Mesothelial cell of epicardium (in vitro differentiated cells): ENCODE data around the gene RAB1B. TPM values are rescaled to one million over a fixed set of nuclear protein-coding genes. Genes with fewer than 3 reads are reported as not detected.

Experiments used
- DNase-seq, 2 experiments: peaks; one replicate each; pipeline ENCODE4 v3.0.0; 2021; ENCODE audit warnings: low spot score in 2 of 2; ENCODE audit not compliant: unreplicated experiment in 2 of 2
- H3K27ac Mint-ChIP-seq: 2 replicates; pipeline ENCODE4 v1.8.0; 2021; ENCODE audit warnings: mixed read lengths
- H3K27me3 Mint-ChIP-seq: 2 replicates; pipeline ENCODE4 v1.8.0; 2021; ENCODE audit warnings: low read depth, mixed read lengths
- H3K36me3 Mint-ChIP-seq: 2 replicates; pipeline ENCODE4 v1.8.0; 2021; ENCODE audit warnings: mixed read lengths
- H3K4me1 Mint-ChIP-seq: 2 replicates; pipeline ENCODE4 v1.8.0; 2021; ENCODE audit warnings: mixed read lengths
- H3K4me3 Mint-ChIP-seq: 2 replicates; pipeline ENCODE4 v1.8.0; 2021; ENCODE audit warnings: mild to moderate bottlenecking, moderate library complexity, mixed read lengths
- H3K9me3 Mint-ChIP-seq: 2 replicates; pipeline ENCODE4 v1.8.0; 2021; ENCODE audit warnings: mixed read lengths
- CTCF ChIP-seq: fragments of 200-600 bp; sonication (generic); IDR thresholded peaks from one replicate; pipeline ENCODE4 v1.5.0; 2021; ENCODE audit warnings: antibody characterized with exemption; ENCODE audit not compliant: unreplicated experiment
- total RNA-seq: library from RNA; stranded (reverse); gene quantifications from 3 replicates; pipeline ENCODE4 v1.2.1, GENCODE V29; 2021

Gene RAB1B
- 88.6 to 91.8 TPM (median 90.1 TPM) in 3 replicates for total RNA-seq

GRCh38 chr11:66268244-66268951 lies at the start of gene RAB1B:
Gene RAB1B, plus strand, starts transcription at chr11:66268639. Its CDS starts 41 bp downstream, at chr11:66268680.
- Mint-ChIP-seq H3K4me3 (peak within 1 kb of the TSS; percentile 92), H3K9me3 (no peaks in the 10 kb centered on the region), H3K4me1 (peaks cover 17% of the 10 kb centered on the region), H3K36me3 (peaks cover 23% of the 10 kb centered on the region), H3K27ac (peak within 1 kb of the TSS; percentile 100), H3K27me3 (no peaks in the 10 kb centered on the region)
- DNase-seq: peak; percentile 100
- no peak for TF ChIP-seq CTCF

GRCh38 chr11:66218846-66219620 lies 49.4 kb upstream of the RAB1B start:
- Mint-ChIP-seq H3K36me3 (peaks cover 32% of the 10 kb centered on the region), H3K4me3 (no peak overlapping the region), H3K27me3 (no peaks in the 10 kb centered on the region), H3K9me3 (no peaks in the 10 kb centered on the region), H3K27ac (no peak overlapping the region), H3K4me1 (no peaks in the 10 kb centered on the region)
- TF ChIP-seq CTCF: no peak
- DNase-seq: no peak

DNA sequence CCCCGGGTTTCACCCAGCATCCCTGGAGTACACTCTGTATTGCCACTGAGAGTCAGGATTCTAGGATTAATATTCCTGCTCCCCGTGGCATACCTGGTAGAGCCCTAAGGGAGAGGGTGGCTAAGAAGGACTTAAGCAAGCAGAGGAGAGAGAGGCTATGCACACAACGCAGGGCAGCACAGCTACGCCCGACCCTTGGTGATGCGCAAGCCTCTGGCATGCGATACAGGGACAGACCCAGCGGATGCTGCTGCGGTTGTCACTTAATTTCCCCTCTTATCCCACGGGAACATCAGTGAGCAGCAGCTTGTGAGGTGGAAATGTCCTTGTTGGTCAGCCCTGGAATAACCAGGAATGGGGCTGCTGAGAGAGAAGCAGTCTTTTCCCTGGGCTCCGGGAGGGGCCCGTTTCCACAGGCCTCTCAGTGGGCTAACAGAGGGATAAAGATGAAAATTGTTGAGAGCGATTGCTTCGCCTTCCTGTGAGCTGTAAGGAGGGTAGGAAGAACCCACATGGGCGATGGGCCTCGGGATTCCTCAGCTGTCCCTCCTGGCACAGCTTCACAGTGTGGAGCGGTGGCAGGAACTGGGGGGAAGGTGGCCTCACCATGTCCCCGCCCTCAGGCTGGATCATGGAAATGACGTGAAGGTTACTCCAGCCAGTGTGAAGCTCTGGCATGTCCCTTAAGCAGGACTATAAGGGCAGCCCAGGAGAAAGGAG lies 48.4 kb upstream of the RAB1B start:
- H3K36me3 Mint-ChIP-seq: peaks cover 29% of the 10 kb centered on the region
- no peaks in the 10 kb centered on the region for H3K4me1 Mint-ChIP-seq
- no peaks in the 10 kb centered on the region for H3K9me3 Mint-ChIP-seq
- H3K27me3 Mint-ChIP-seq: no peaks in the 10 kb centered on the region
- TF ChIP-seq CTCF: no peak
- H3K4me3 Mint-ChIP-seq: no peak overlapping the region
- H3K27ac Mint-ChIP-seq: no peak overlapping the region
- no peak for DNase-seq

GRCh38 chr11:66220566-66220935 lies 47.9 kb upstream of the RAB1B start:
- no peak for DNase-seq
- Mint-ChIP-seq H3K27ac (no peak overlapping the region), H3K27me3 (no peaks in the 10 kb centered on the region), H3K36me3 (peaks cover 29% of the 10 kb centered on the region), H3K4me1 (no peaks in the 10 kb centered on the region), H3K9me3 (no peaks in the 10 kb centered on the region), H3K4me3 (no peak overlapping the region)
- no peak for TF ChIP-seq CTCF

DNA sequence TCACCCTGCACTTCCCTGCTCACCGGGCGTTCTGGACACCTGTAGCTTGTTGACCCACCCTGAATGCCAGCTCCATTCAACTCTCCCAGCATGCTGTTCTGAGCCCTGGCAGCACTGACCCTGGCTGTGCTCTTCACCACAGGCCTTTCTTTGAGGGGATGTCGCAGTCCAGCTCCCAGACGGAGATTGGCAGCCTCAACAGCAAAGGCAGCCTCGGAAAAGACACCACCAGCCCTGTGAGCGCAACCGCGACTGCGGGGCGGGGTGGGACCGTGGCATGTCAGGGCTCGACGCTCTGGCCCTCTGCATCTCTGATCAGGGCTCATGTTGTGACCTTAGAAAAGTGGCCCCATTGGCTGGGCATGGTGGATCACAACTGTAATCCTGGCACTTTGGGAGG lies 47.4 kb upstream of the RAB1B start:
- no peak overlapping the region for H3K27ac Mint-ChIP-seq
- no peak for DNase-seq
- no peaks in the 10 kb centered on the region for H3K27me3 Mint-ChIP-seq
- peaks cover 27% of the 10 kb centered on the region for H3K36me3 Mint-ChIP-seq
- no peaks in the 10 kb centered on the region for H3K9me3 Mint-ChIP-seq
- TF ChIP-seq CTCF: no peak
- no peak overlapping the region for H3K4me3 Mint-ChIP-seq
- no peaks in the 10 kb centered on the region for H3K4me1 Mint-ChIP-seq
